SK-N-SH (cell line): ENCODE data around the gene HBB. TPM values are rescaled to one million over a fixed set of nuclear protein-coding genes. Genes with fewer than 3 reads are reported as not detected.

Experiments
- CTCF ChIA-PET: fragments of 300-600, 350-600 bp; formaldehyde crosslinking; extraction: SDS; loops from one replicate; lab custom pipeline; 2021; lab: Yijun Ruan, JAX
- POLR2A ChIA-PET: fragments of 350-600 bp; sonication (Branson Sonifier 250); formaldehyde crosslinking; extraction: SDS; loops from one replicate; lab custom pipeline; 2020; ENCODE audit warnings: antibody characterized with exemption, inconsistent platforms; lab: Yijun Ruan, JAX
- DNase-seq: peaks from one replicate; pipeline ENCODE4 v3.0.0; 2012
- H2AFZ ChIP-seq: fragments of 200-600 bp; sonication (generic); 2 replicates; pipeline ENCODE4 v1.8.1; 2016; ENCODE audit warnings: antibody characterized with exemption, mild to moderate bottlenecking, low read depth
- H3F3A ChIP-seq: fragments of 200-600 bp; sonication (generic); replicated peaks from 2 replicates; pipeline ENCODE3; 2016; ENCODE audit warnings: antibody characterized with exemption, mild to moderate bottlenecking; ENCODE audit not compliant: insufficient read depth
- H3K27ac ChIP-seq, 2 experiments: fragments of 200-500 bp in 1 of 2; fragments of 200-600 bp in 1 of 2; sonication (Bioruptor generic) in 1 of 2; sonication (generic), shearing (Covaris generic) in 1 of 2; 2 replicates each; pipeline versions ENCODE4 v1.5.1 to v1.6.1; 2014 to 2016; ENCODE audit warnings: low read depth in 2 of 2, inconsistent platforms in 1 of 2, low read length in 1 of 2, mild to moderate bottlenecking in 1 of 2, mixed read lengths in 1 of 2
- H3K27me3 ChIP-seq: fragments of 200-600 bp; sonication (generic), shearing (Covaris generic); 2 replicates; pipeline ENCODE4 v1.6.1; 2016; ENCODE audit warnings: mixed run types; ENCODE audit not compliant: insufficient read depth
- H3K36me3 ChIP-seq, 2 experiments: fragments of 200-500 bp in 1 of 2; fragments of 200-600 bp in 1 of 2; sonication (Bioruptor generic) in 1 of 2; sonication (generic) in 1 of 2; replicated peaks in 1 of 2; 2 replicates each; pipeline versions ENCODE3 to v1.5.1; 2014 to 2016; ENCODE audit warnings: low read length in 1 of 2, mild to moderate bottlenecking in 1 of 2; ENCODE audit not compliant: insufficient read depth in 2 of 2, control insufficient read depth in 1 of 2
- H3K4me1 ChIP-seq, 2 experiments: fragments of 200-500 bp in 1 of 2; fragments of 200-600 bp in 1 of 2; sonication (Bioruptor generic) in 1 of 2; sonication (generic), shearing (Covaris generic) in 1 of 2; 2 replicates each; pipeline versions ENCODE4 v1.5.1 to v1.6.1; 2014 to 2016; ENCODE audit warnings: low read depth in 1 of 2, low read length in 1 of 2, mixed run types in 1 of 2; ENCODE audit not compliant: insufficient read depth in 2 of 2, control insufficient read depth in 1 of 2
- H3K4me2 ChIP-seq: fragments of 200-600 bp; sonication (generic), shearing (Covaris generic); 2 replicates; pipeline ENCODE4 v1.6.1; 2017; ENCODE audit warnings: mixed run types
- H3K4me3 ChIP-seq, 2 experiments: fragments of 200-500 bp in 1 of 2; fragments of 200-600 bp in 1 of 2; sonication (Bioruptor generic) in 1 of 2; sonication (generic), shearing (Covaris generic) in 1 of 2; 2 replicates each; pipeline versions ENCODE4 v1.5.1 to v1.8.1; 2014 to 2016; ENCODE audit warnings: low read depth in 2 of 2, inconsistent platforms in 1 of 2, low read length in 1 of 2, mild to moderate bottlenecking in 1 of 2, mixed read lengths in 1 of 2, moderate library complexity in 1 of 2
- H3K79me2 ChIP-seq: fragments of 200-600 bp; sonication (generic); 2 replicates; pipeline ENCODE4 v1.8.1; 2017; ENCODE audit warnings: mild to moderate bottlenecking; ENCODE audit not compliant: insufficient read depth
- H3K9ac ChIP-seq: fragments of 200-600 bp; sonication (generic); 2 replicates; pipeline ENCODE4 v1.6.1; 2017; ENCODE audit warnings: mixed run types
- H3K9me2 ChIP-seq: fragments of 200-600 bp; sonication (generic); 2 replicates; pipeline ENCODE4 v1.6.1; 2017; ENCODE audit warnings: mixed run types
- H3K9me3 ChIP-seq: fragments of 200-600 bp; sonication (generic); 2 replicates; pipeline ENCODE4 v1.6.1; 2017; ENCODE audit warnings: mixed run types, mild to moderate bottlenecking, moderate library complexity
- H4K20me1 ChIP-seq: fragments of 200-600 bp; sonication (generic); 2 replicates; pipeline ENCODE4 v1.6.1; 2017; ENCODE audit warnings: mild to moderate bottlenecking, mixed run types; ENCODE audit not compliant: insufficient read depth
- CHD2 ChIP-seq: fragments of 150-350 bp; IDR thresholded peaks from 2 replicates; pipeline ENCODE4 v1.6.1; 2018; ENCODE audit warnings: low read length; ENCODE audit not compliant: partially characterized antibody
- CTCF ChIP-seq: fragments of 200-600 bp; sonication (generic); IDR thresholded peaks from 2 replicates; pipeline ENCODE4 v1.6.1; 2017; ENCODE audit warnings: antibody characterized with exemption, mild to moderate bottlenecking, moderate library complexity
- FOXM1 ChIP-seq: IDR thresholded peaks from 2 replicates; pipeline ENCODE4 v1.4.0; 2012; ENCODE audit warnings: low read depth, mild to moderate bottlenecking
- GABPA ChIP-seq: IDR thresholded peaks from 2 replicates; pipeline ENCODE4 v1.4.0; 2012; ENCODE audit warnings: low read depth, mild to moderate bottlenecking
- IRF3 ChIP-seq: fragments of 150-350 bp; IDR thresholded peaks from 2 replicates; pipeline ENCODE4 v1.6.1; 2016; ENCODE audit warnings: mild to moderate bottlenecking, low read depth, low read length
- MAX ChIP-seq: IDR thresholded peaks from 2 replicates; pipeline ENCODE4 v1.4.0; 2012; ENCODE audit warnings: low read depth
- MXI1 ChIP-seq: IDR thresholded peaks from 2 replicates; pipeline ENCODE4 v1.6.1; 2012; ENCODE audit warnings: mild to moderate bottlenecking, low read depth, low read length, improper control_type of control experiment
- POLR2AphosphoS5 ChIP-seq: IDR thresholded peaks from 2 replicates; pipeline ENCODE4 v1.6.1; 2012; ENCODE audit warnings: low read depth, low read length
- RAD21 ChIP-seq: IDR thresholded peaks from 2 replicates; pipeline ENCODE4 v1.6.1; 2012; ENCODE audit warnings: mild to moderate bottlenecking, low read length
- REST ChIP-seq: IDR thresholded peaks from 2 replicates; pipeline ENCODE4 v1.6.1; 2012; ENCODE audit warnings: mild to moderate bottlenecking, low read depth, low read length, moderate library complexity
- RFX5 ChIP-seq: IDR thresholded peaks from 2 replicates; pipeline ENCODE4 v1.6.1; 2012; ENCODE audit warnings: mild to moderate bottlenecking, improper control_type of control experiment, low read length
- RXRA ChIP-seq: IDR thresholded peaks from 2 replicates; pipeline ENCODE4 v1.4.0; 2012; ENCODE audit warnings: low read depth, mild to moderate bottlenecking, borderline replicate concordance
- SIN3A ChIP-seq: IDR thresholded peaks from 2 replicates; pipeline ENCODE4 v1.6.1; 2012; ENCODE audit warnings: low read depth, mild to moderate bottlenecking, low read length, moderate library complexity, borderline replicate concordance
- SMC3 ChIP-seq: IDR thresholded peaks from 2 replicates; pipeline ENCODE4 v1.6.1; 2012; ENCODE audit warnings: low read depth, low read length, improper control_type of control experiment
- TCF12 ChIP-seq: IDR thresholded peaks from 2 replicates; pipeline ENCODE4 v1.4.0; 2012
- USF2 ChIP-seq: fragments of 150-350 bp; IDR thresholded peaks from 2 replicates; pipeline ENCODE4 v1.6.1; 2017; ENCODE audit warnings: antibody characterized with exemption, low read length, low read depth, borderline replicate concordance
- polyA plus RNA-seq, 3 experiments: library from polyadenylated mRNA; depleted of rRNA; stranded (reverse); fragments of >200 nt; gene quantifications; 2 replicates each; pipeline ENCODE4 v1.2.3, GENCODE V29; 2012

Gene HBB
- polyA plus RNA-seq, 1 of the 3 experiments (the other 2 are of a cell fraction), result not detected

- Histone ChIP-seq H3K9ac (no peak overlapping the region), H3K79me2 (no peaks in the 10 kb centered on the region), H3K4me1 (no peaks in the 10 kb centered on the region), H3F3A (no peaks in the 10 kb centered on the region), H3K27ac (no peak overlapping the region), H3K4me3 (no peak overlapping the region), H3K9me2 (no peaks in the 10 kb centered on the region), H3K27me3 (no peaks in the 10 kb centered on the region), H4K20me1 (no peaks in the 10 kb centered on the region), H3K4me2 (no peak overlapping the region), H2AFZ (no peak overlapping the region), H3K36me3 (no peaks in the 10 kb centered on the region), H3K9me3 (no peaks in the 10 kb centered on the region)
- CTCF ChIA-PET, result no interaction called here
- no peak for TF ChIP-seq SMC3
- TF ChIP-seq GABPA, result no peak
- no peak for TF ChIP-seq POLR2AphosphoS5
- no peak for TF ChIP-seq MXI1
- TF ChIP-seq SIN3A, result no peak
- TF ChIP-seq TCF12, result no peak
- TF ChIP-seq CTCF, result no peak
- no peak for TF ChIP-seq FOXM1
- TF ChIP-seq USF2, result no peak
- no peak for TF ChIP-seq RAD21
- no peak for TF ChIP-seq RFX5
- no peak for TF ChIP-seq CHD2
- no peak for TF ChIP-seq MAX
- TF ChIP-seq REST, result no peak
- no peak for TF ChIP-seq IRF3
- no peak for TF ChIP-seq RXRA
- no peak for DNase-seq
- POLR2A ChIA-PET, result no interaction called here
Observed at GRCh38 chr11:5239046-5239445, 12.2 kb upstream of the HBB start.
